Loucy (cell line): ENCODE measurements around the gene WNK4.

ENCODE experiments used
- H2AFZ ChIP-seq: fragments of 200-600 bp; sonication (generic); 2 replicates; pipeline ENCODE4 v1.6.0; 2016; ENCODE audit warnings: antibody characterized with exemption, mild to moderate bottlenecking, low read length, moderate library complexity
- H3F3A ChIP-seq: fragments of 200-600 bp; 2 replicates; pipeline ENCODE4 v1.6.0; 2016; ENCODE audit warnings: antibody characterized with exemption, low read depth, mild to moderate bottlenecking
- H3K27me3 ChIP-seq: fragments of 200-600 bp; sonication (generic); 2 replicates; pipeline ENCODE4 v1.6.1; 2014; ENCODE audit warnings: low read length, mild to moderate bottlenecking; ENCODE audit not compliant: insufficient read depth, poor library complexity, severe bottlenecking
- H3K36me3 ChIP-seq: fragments of 200-600 bp; sonication (generic); 2 replicates; pipeline ENCODE4 v1.6.1; 2016; ENCODE audit warnings: low read length; ENCODE audit not compliant: insufficient read depth
- H3K4me1 ChIP-seq: fragments of 200-600 bp; sonication (generic); 2 replicates; pipeline ENCODE4 v1.5.1; 2014; ENCODE audit warnings: low read length, mild to moderate bottlenecking; ENCODE audit not compliant: insufficient read depth, poor library complexity, severe bottlenecking
- H3K4me2 ChIP-seq: fragments of 200-600 bp; sonication (generic); 2 replicates; pipeline ENCODE4 v1.6.0; 2014; ENCODE audit warnings: antibody characterized with exemption, low read length, low read depth, mild to moderate bottlenecking; ENCODE audit not compliant: poor library complexity, severe bottlenecking
- H3K4me3 ChIP-seq: fragments of 200-600 bp; sonication (generic); 2 replicates; pipeline ENCODE4 v1.5.1; 2014; ENCODE audit warnings: low read length, mild to moderate bottlenecking, mixed read lengths; ENCODE audit not compliant: poor library complexity, severe bottlenecking
- H3K79me2 ChIP-seq: fragments of 200-600 bp; sonication (generic); 2 replicates; pipeline ENCODE4 v1.6.1; 2014; ENCODE audit warnings: low read length; ENCODE audit not compliant: insufficient read depth
- H3K9ac ChIP-seq: fragments of 200-600 bp; sonication (generic); 2 replicates; pipeline ENCODE4 v1.6.0; 2014; ENCODE audit warnings: mild to moderate bottlenecking, low read depth, low read length, moderate library complexity; ENCODE audit not compliant: poor library complexity, severe bottlenecking
- H3K9me2 ChIP-seq: fragments of 200-600 bp; sonication (generic); replicated peaks from 2 replicates; pipeline ENCODE4 v1.6.1; 2016; ENCODE audit warnings: low read depth, low read length, mixed read lengths
- H3K9me3 ChIP-seq: fragments of 200-600 bp; sonication (generic); 2 replicates; pipeline ENCODE4 v1.6.1; 2014; ENCODE audit warnings: mild to moderate bottlenecking, antibody characterized with exemption, low read length, low read depth; ENCODE audit not compliant: insufficient read depth
- H4K20me1 ChIP-seq: fragments of 200-600 bp; sonication (generic); 2 replicates; pipeline ENCODE4 v1.6.0; 2014; ENCODE audit warnings: antibody characterized with exemption, low read length, mild to moderate bottlenecking; ENCODE audit not compliant: insufficient read depth, poor library complexity, severe bottlenecking
- EZH2phosphoT487 ChIP-seq: fragments of 200-600 bp; IDR thresholded peaks from 2 replicates; pipeline ENCODE4 v1.6.1; 2018; ENCODE audit warnings: antibody characterized with exemption, mild to moderate bottlenecking, moderate library complexity, borderline replicate concordance
- TF ChIP-seq, protein P1 (sequence below): fragments of 200-600 bp; sonication (generic); conservative IDR thresholded peaks from 2 replicates; pipeline ENCODE4 v1.5.1; 2014; ENCODE audit warnings: mild to moderate bottlenecking, antibody characterized with exemption, low read length

WNK4 gene

GRCh38 chr17:42751628-42752027 lies 28.8 kb upstream of the WNK4 start:
- Histone ChIP-seq H3K9me2 (no peaks in the 10 kb centered on the region), H3K79me2 (no peaks in the 10 kb centered on the region), H3F3A (no peaks in the 10 kb centered on the region), H3K27me3 (no peaks in the 10 kb centered on the region), H3K9me3 (no peaks in the 10 kb centered on the region), H3K9ac (no peak overlapping the region), H3K4me3 (no peak overlapping the region), H3K4me1 (no peaks in the 10 kb centered on the region), H3K4me2 (no peak overlapping the region), H3K36me3 (no peaks in the 10 kb centered on the region), H2AFZ (no peak overlapping the region), H4K20me1 (no peaks in the 10 kb centered on the region)
- TF ChIP-seq EZH2phosphoT487 = no peak
- TF ChIP-seq, protein P1, sequence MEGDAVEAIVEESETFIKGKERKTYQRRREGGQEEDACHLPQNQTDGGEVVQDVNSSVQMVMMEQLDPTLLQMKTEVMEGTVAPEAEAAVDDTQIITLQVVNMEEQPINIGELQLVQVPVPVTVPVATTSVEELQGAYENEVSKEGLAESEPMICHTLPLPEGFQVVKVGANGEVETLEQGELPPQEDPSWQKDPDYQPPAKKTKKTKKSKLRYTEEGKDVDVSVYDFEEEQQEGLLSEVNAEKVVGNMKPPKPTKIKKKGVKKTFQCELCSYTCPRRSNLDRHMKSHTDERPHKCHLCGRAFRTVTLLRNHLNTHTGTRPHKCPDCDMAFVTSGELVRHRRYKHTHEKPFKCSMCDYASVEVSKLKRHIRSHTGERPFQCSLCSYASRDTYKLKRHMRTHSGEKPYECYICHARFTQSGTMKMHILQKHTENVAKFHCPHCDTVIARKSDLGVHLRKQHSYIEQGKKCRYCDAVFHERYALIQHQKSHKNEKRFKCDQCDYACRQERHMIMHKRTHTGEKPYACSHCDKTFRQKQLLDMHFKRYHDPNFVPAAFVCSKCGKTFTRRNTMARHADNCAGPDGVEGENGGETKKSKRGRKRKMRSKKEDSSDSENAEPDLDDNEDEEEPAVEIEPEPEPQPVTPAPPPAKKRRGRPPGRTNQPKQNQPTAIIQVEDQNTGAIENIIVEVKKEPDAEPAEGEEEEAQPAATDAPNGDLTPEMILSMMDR = no peak

DNA sequence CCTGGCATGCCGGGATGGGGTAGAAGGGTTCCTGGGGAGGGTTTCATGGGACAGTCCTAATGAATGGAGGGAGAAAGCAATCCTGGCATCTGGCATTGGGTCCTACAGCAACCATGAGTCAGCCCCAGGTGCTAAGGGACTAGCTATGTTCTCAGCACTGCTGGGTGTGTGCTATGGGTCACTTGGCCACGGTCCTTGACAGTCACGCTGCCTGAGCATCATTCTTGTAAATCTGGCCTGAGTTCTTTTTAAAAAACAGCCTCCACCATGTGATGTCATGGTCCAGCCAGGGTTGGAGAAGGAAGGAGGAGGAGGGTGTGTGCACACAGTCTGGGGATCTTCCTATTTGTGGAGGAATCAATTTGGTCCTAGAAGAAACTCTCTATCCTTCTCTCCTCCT lies 25.6 kb upstream of the WNK4 start:
- Histone ChIP-seq H3K4me3 (no peak overlapping the region), H3K79me2 (no peaks in the 10 kb centered on the region), H3K9ac (no peak overlapping the region), H3F3A (no peaks in the 10 kb centered on the region), H3K36me3 (no peaks in the 10 kb centered on the region), H4K20me1 (no peaks in the 10 kb centered on the region), H2AFZ (no peak overlapping the region), H3K4me2 (no peak overlapping the region), H3K9me3 (no peaks in the 10 kb centered on the region), H3K4me1 (no peaks in the 10 kb centered on the region), H3K9me2 (no peaks in the 10 kb centered on the region), H3K27me3 (no peaks in the 10 kb centered on the region)
- TF ChIP-seq, protein P1 = no peak
- TF ChIP-seq EZH2phosphoT487 = no peak

DNA sequence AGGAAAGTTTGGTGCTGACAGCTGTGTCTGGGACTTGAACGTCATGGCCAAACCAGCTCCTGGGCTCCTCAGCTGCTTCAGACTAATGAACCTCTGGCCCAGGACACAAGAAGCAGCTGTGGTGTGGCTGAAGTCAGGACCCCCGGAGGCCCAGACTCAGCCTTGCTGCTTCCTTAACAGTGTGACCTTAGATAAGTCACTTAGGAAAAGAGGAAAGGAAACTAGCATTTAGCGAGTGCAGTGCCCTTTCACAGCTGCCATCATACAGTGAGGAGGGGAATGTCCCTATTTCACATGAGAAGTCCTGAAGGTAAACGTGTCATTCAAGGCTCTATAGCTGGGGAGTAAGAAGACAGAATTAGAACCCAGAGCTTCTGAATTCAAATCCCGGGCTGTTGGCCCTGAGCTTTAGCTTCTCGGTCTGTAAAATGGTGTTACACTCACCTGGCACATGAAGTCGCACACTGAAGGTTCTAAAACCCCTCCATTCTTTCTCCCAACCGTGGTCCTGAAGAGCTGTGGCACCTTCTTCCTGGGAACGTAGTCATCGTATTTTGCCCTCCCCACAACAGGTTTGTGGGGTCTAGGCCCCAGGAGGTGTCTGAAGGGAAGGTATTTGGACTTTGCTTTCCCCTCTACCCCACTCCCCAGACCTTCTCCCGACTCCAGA lies 20.3 kb upstream of the WNK4 start:
- no peaks in the 10 kb centered on the region for H3K79me2 ChIP-seq
- no peaks in the 10 kb centered on the region for H4K20me1 ChIP-seq
- no peak overlapping the region for H3K9ac ChIP-seq
- H3K4me3 ChIP-seq = no peak overlapping the region
- H3K4me1 ChIP-seq = no peaks in the 10 kb centered on the region
- TF ChIP-seq EZH2phosphoT487 = no peak
- TF ChIP-seq, protein P1 = no peak
- no peaks in the 10 kb centered on the region for H3K36me3 ChIP-seq
- no peak overlapping the region for H3K4me2 ChIP-seq
- H3F3A ChIP-seq = no peaks in the 10 kb centered on the region
- no peaks in the 10 kb centered on the region for H3K9me2 ChIP-seq
- no peak overlapping the region for H2AFZ ChIP-seq
- H3K9me3 ChIP-seq = no peaks in the 10 kb centered on the region
- peaks cover 12% of the 10 kb centered on the region for H3K27me3 ChIP-seq
